A549 (cell line): ENCODE measurements around the gene CDKN3.
"Not testable (repeated sequence)": the region's sequence is repeated elsewhere in the genome, so short reads cannot be mapped to it uniquely, and the experiment has no call there.

Experiments
- CHD2 ChIP-seq: fragments of 150-350 bp; IDR thresholded peaks from 2 replicates; pipeline ENCODE4 v1.6.1; 2014; ENCODE audit warnings: low read length; ENCODE audit not compliant: partially characterized antibody
- CTCF ChIP-seq: fragments of >200 bp; sonication (Bioruptor Twin); formaldehyde crosslinking; IDR thresholded peaks from 3 replicates; pipeline ENCODE4 v1.5.1; 2016
- EHMT2 ChIP-seq: fragments of 200-600 bp; sonication (generic); IDR thresholded peaks from 2 replicates; pipeline ENCODE4 v1.6.1; 2016; ENCODE audit warnings: antibody characterized with exemption, low read depth, mild to moderate bottlenecking, moderate library complexity
- ELK1 ChIP-seq: fragments of 150-350 bp; IDR thresholded peaks from 2 replicates; pipeline ENCODE4 v1.6.1; 2014; ENCODE audit warnings: low read depth, mild to moderate bottlenecking, low read length
- EP300 ChIP-seq, 2 experiments: fragments of >200 bp; sonication (Bioruptor Twin); formaldehyde crosslinking; IDR thresholded peaks; 2 replicates in 1 of 2; 3 replicates in 1 of 2; pipeline ENCODE4 v1.6.1; 2016 to 2017
- HMGXB4 ChIP-seq: fragments of 250-450 bp; sonication (Bioruptor Pico); IDR thresholded peaks from 2 replicates; pipeline ENCODE4 v1.5.0; 2021; ENCODE audit warnings: mild to moderate bottlenecking, moderate library complexity, borderline replicate concordance
- HOXB13 ChIP-seq: fragments of 250-450 bp; sonication (Bioruptor Pico); IDR thresholded peaks from 2 replicates; pipeline ENCODE4 v1.5.0; 2020; ENCODE audit warnings: low read depth, mild to moderate bottlenecking, moderate library complexity
- JUN ChIP-seq, 2 experiments: fragments of >200 bp; sonication (Bioruptor Twin); formaldehyde crosslinking; IDR thresholded peaks; 2 replicates in 1 of 2; 3 replicates in 1 of 2; pipeline ENCODE4 v1.6.1; 2016 to 2017
- MYC ChIP-seq: IDR thresholded peaks from 2 replicates; pipeline ENCODE4 v1.6.1; 2012; ENCODE audit warnings: mild to moderate bottlenecking, inconsistent platforms, low read length, improper control_type of control experiment, borderline replicate concordance
- POLR2A ChIP-seq: IDR thresholded peaks from 2 replicates; pipeline ENCODE4 v1.6.1; 2012; ENCODE audit warnings: mild to moderate bottlenecking, low read length
- REST ChIP-seq: fragments of 200-600 bp; sonication (generic); IDR thresholded peaks from 2 replicates; pipeline ENCODE4 v1.6.1; 2016; ENCODE audit warnings: antibody characterized with exemption, mild to moderate bottlenecking, moderate library complexity
- RFX5 ChIP-seq: fragments of 450-650 bp; IDR thresholded peaks from 2 replicates; pipeline ENCODE4 v1.7.1; 2014; ENCODE audit warnings: antibody characterized with exemption, mild to moderate bottlenecking, moderate library complexity
- SREBF2 ChIP-seq: fragments of 450-650 bp; IDR thresholded peaks from 2 replicates; pipeline ENCODE4 v1.6.1; 2014; ENCODE audit warnings: mild to moderate bottlenecking, moderate library complexity
- USF2 ChIP-seq: fragments of 450-650 bp; IDR thresholded peaks from 2 replicates; pipeline ENCODE4 v1.6.1; 2014; ENCODE audit warnings: antibody characterized with exemption

GRCh38 chr14:54456820-54457608 lies 60.2 kb downstream of the CDKN3 start:
- TF ChIP-seq CHD2; ELK1; USF2; JUN (IDR thresholded peaks at IDR 0.05); CTCF; EP300 (IDR thresholded peaks at IDR 0.05); MYC; SREBF2; RFX5; POLR2A; HOXB13 (CRISPR knock-in tag); REST; HMGXB4 (CRISPR knock-in tag); EHMT2: not testable (repeated sequence)
